Measurements from ENCODE around the gene GPR160.

GPR160 gene, protein sequence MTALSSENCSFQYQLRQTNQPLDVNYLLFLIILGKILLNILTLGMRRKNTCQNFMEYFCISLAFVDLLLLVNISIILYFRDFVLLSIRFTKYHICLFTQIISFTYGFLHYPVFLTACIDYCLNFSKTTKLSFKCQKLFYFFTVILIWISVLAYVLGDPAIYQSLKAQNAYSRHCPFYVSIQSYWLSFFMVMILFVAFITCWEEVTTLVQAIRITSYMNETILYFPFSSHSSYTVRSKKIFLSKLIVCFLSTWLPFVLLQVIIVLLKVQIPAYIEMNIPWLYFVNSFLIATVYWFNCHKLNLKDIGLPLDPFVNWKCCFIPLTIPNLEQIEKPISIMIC

GRCh38 chr3:170037463-170038433 lies at the start of gene GPR160:
Gene GPR160, plus strand, starts transcription at chr3:170037995. Its CDS starts 45,978 bp downstream, at chr3:170083973.
- peaks cover 13% of the 10 kb centered on the region for H3K4me1 ChIP-seq (ENCODE audit: insufficient read depth, low read length)
- peaks cover 30% of the 10 kb centered on the region for H3K27me3 ChIP-seq (ENCODE audit: insufficient read depth, low read length)
- H3K27ac ChIP-seq (ENCODE audit: low read length), result no peak within 1 kb of the TSS
- H3K4me3 ChIP-seq (ENCODE audit: low read length), result peak within 1 kb of the TSS; percentile 85
- H3K9ac ChIP-seq (ENCODE audit: low read depth, low read length), result peak within 1 kb of the TSS; percentile 58; the same call in 1 of the 2 replicates
- no peaks in the 10 kb centered on the region for H3K36me3 ChIP-seq (ENCODE audit: insufficient read depth, low read depth, low read length)
- no peaks in the 10 kb centered on the region for H3K9me3 ChIP-seq (ENCODE audit: insufficient read depth, low read depth, low read length)

- no peaks in the 10 kb centered on the region for H3K9me3 ChIP-seq (ENCODE audit: insufficient read depth, low read depth, low read length)
- no peak overlapping the region for H3K9ac ChIP-seq (ENCODE audit: low read depth, low read length)
- H3K36me3 ChIP-seq (ENCODE audit: insufficient read depth, low read depth, low read length), result peaks cover 96% of the 10 kb centered on the region
- no peak overlapping the region for H3K27ac ChIP-seq (ENCODE audit: low read length)
- H3K27me3 ChIP-seq (ENCODE audit: insufficient read depth, low read length), result no peaks in the 10 kb centered on the region
- H3K4me3 ChIP-seq (ENCODE audit: low read length), result no peak overlapping the region
- no peaks in the 10 kb centered on the region for H3K4me1 ChIP-seq (ENCODE audit: insufficient read depth, low read length)
These were observed 47.4 kb upstream of the GPR160 start for GRCh38 chr3:169990431-169990830.

GRCh38 chr3:169992156-169992555 lies 45.6 kb upstream of the GPR160 start:
- Histone ChIP-seq H3K9ac (ENCODE audit: low read depth, low read length) (no peak overlapping the region), H3K4me1 (ENCODE audit: insufficient read depth, low read length) (no peaks in the 10 kb centered on the region), H3K4me3 (ENCODE audit: low read length) (no peak overlapping the region), H3K36me3 (ENCODE audit: insufficient read depth, low read depth, low read length) (peaks cover 87% of the 10 kb centered on the region), H3K27ac (ENCODE audit: low read length) (no peak overlapping the region), H3K27me3 (ENCODE audit: insufficient read depth, low read length) (no peaks in the 10 kb centered on the region), H3K9me3 (ENCODE audit: insufficient read depth, low read depth, low read length) (no peaks in the 10 kb centered on the region)

DNA sequence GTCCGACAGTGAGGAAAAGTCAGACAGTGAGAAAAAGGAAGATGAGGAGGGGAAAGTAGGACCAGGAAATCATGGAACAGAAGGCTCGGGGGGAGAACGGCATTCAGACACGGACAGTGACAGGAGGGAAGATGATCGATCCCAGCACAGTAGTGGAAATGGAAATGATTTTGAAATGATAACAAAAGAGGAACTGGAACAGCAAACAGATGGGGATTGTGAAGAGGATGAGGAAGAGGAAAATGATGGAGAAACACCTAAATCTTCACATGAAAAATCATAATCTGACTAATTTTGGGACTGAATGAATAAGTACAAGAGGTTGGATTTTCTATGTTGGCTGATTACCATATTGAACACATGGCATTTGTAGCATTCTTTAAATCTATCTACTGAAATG lies 45.0 kb upstream of the GPR160 start:
- Histone ChIP-seq H3K9ac (ENCODE audit: low read depth, low read length) (no peak overlapping the region), H3K4me3 (ENCODE audit: low read length) (no peak overlapping the region), H3K9me3 (ENCODE audit: insufficient read depth, low read depth, low read length) (no peaks in the 10 kb centered on the region), H3K4me1 (ENCODE audit: insufficient read depth, low read length) (no peaks in the 10 kb centered on the region), H3K27me3 (ENCODE audit: insufficient read depth, low read length) (no peaks in the 10 kb centered on the region), H3K36me3 (ENCODE audit: insufficient read depth, low read depth, low read length) (peaks cover 80% of the 10 kb centered on the region), H3K27ac (ENCODE audit: low read length) (no peak overlapping the region)

- peaks cover 71% of the 10 kb centered on the region for H3K36me3 ChIP-seq (ENCODE audit: insufficient read depth, low read depth, low read length)
- no peak overlapping the region for H3K9ac ChIP-seq (ENCODE audit: low read depth, low read length)
These were observed 44.0 kb upstream of the GPR160 start for GRCh38 chr3:169993761-169994160.

DNA sequence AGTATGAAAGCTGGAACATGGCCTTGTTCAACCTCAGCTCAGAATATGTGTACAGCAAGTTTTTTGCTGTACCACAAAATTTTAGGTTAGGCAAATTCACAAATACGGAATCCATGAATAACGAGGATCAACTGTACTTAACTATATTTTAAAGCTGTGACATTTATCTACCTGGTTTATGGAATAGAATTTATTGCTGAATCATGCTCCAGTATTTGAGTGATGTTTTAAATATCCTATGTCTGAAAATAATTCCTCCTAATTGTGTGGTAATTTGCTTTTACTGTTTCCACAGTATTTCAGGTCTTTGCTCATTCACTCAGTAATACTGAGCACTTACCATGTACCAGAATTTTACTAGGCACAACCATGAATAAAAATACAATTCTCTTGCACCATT lies 41.7 kb upstream of the GPR160 start:
- H3K9ac ChIP-seq (ENCODE audit: low read depth, low read length), result no peak overlapping the region
- H3K9me3 ChIP-seq (ENCODE audit: insufficient read depth, low read depth, low read length), result no peaks in the 10 kb centered on the region
- peaks cover 54% of the 10 kb centered on the region for H3K36me3 ChIP-seq (ENCODE audit: insufficient read depth, low read depth, low read length)
- no peaks in the 10 kb centered on the region for H3K4me1 ChIP-seq (ENCODE audit: insufficient read depth, low read length)
- no peak overlapping the region for H3K4me3 ChIP-seq (ENCODE audit: low read length)
- H3K27ac ChIP-seq (ENCODE audit: low read length), result no peak overlapping the region
- H3K27me3 ChIP-seq (ENCODE audit: insufficient read depth, low read length), result no peaks in the 10 kb centered on the region

More at GRCh38 chr3:169993761-169994160, 44.0 kb upstream of the GPR160 start:
- Histone ChIP-seq H3K9me3 (ENCODE audit: insufficient read depth, low read depth, low read length) (no peaks in the 10 kb centered on the region), H3K27ac (ENCODE audit: low read length) (no peak overlapping the region), H3K27me3 (ENCODE audit: insufficient read depth, low read length) (no peaks in the 10 kb centered on the region), H3K4me3 (ENCODE audit: low read length) (no peak overlapping the region), H3K4me1 (ENCODE audit: insufficient read depth, low read length) (no peaks in the 10 kb centered on the region)

- no peak overlapping the region for H3K27ac ChIP-seq (ENCODE audit: low read length)
These were observed 39.1 kb upstream of the GPR160 start for GRCh38 chr3:169998668-169999131.

DNA sequence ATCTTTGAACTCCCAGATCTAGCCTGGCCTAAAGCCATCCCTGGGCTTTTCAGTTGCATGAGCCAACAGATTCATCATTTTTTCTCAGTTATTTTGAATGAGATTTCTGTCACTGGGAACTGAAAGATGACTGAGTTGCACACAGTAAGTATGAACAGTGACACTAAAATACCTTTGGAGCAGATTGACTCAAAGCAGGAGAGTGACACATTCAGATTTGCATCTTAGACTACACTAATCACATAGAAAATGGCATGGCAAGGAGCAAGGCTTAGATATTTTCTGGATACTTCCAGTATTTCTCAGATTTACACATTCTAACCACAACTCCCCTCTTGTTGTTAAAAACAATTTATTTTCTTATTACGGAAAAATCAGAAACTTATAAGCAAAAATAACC lies 38.4 kb upstream of the GPR160 start:
- H3K27ac ChIP-seq (ENCODE audit: low read length), result no peak overlapping the region

More at GRCh38 chr3:169998668-169999131, 39.1 kb upstream of the GPR160 start:
- H3K27me3 ChIP-seq (ENCODE audit: insufficient read depth, low read length), result no peaks in the 10 kb centered on the region
- H3K9ac ChIP-seq (ENCODE audit: low read depth, low read length), result no peak overlapping the region
- H3K36me3 ChIP-seq (ENCODE audit: insufficient read depth, low read depth, low read length), result peaks cover 28% of the 10 kb centered on the region
- H3K4me3 ChIP-seq (ENCODE audit: low read length), result no peak overlapping the region
- H3K4me1 ChIP-seq (ENCODE audit: insufficient read depth, low read length), result no peaks in the 10 kb centered on the region
- no peaks in the 10 kb centered on the region for H3K9me3 ChIP-seq (ENCODE audit: insufficient read depth, low read depth, low read length)

DNA sequence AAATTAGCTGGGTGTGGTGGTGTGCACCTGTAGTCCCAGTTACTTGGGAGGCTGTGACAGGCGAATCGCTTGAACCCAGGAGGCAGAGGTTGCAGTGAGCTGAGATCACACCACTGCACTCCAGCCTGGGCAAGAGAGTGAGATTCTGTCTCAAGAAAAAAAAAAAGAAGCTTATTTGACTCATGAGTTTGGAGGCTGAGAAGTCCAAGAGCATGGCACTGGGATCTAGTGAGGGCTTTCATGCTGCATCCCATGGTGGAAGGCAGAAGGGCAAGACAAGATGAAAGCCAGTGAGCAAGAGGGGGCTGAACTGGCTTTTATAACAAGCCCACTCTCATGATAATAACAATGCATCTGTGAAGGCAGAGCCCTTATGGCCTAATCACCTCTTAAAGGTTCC lies 37.7 kb upstream of the GPR160 start:
- H3K4me1 ChIP-seq (ENCODE audit: insufficient read depth, low read length), result no peaks in the 10 kb centered on the region
- no peaks in the 10 kb centered on the region for H3K27me3 ChIP-seq (ENCODE audit: insufficient read depth, low read length)
- no peak overlapping the region for H3K27ac ChIP-seq (ENCODE audit: low read length)
- H3K9ac ChIP-seq (ENCODE audit: low read depth, low read length), result no peak overlapping the region
- peaks cover 15% of the 10 kb centered on the region for H3K36me3 ChIP-seq (ENCODE audit: insufficient read depth, low read depth, low read length)
- H3K9me3 ChIP-seq (ENCODE audit: insufficient read depth, low read depth, low read length), result no peaks in the 10 kb centered on the region
- no peak overlapping the region for H3K4me3 ChIP-seq (ENCODE audit: low read length)

More for the DNA sequence above, 38.4 kb upstream of the GPR160 start:
- Histone ChIP-seq H3K4me3 (ENCODE audit: low read length) (no peak overlapping the region), H3K4me1 (ENCODE audit: insufficient read depth, low read length) (no peaks in the 10 kb centered on the region), H3K27me3 (ENCODE audit: insufficient read depth, low read length) (no peaks in the 10 kb centered on the region), H3K36me3 (ENCODE audit: insufficient read depth, low read depth, low read length) (peaks cover 21% of the 10 kb centered on the region), H3K9ac (ENCODE audit: low read depth, low read length) (no peak overlapping the region), H3K9me3 (ENCODE audit: insufficient read depth, low read depth, low read length) (no peaks in the 10 kb centered on the region)

DNA sequence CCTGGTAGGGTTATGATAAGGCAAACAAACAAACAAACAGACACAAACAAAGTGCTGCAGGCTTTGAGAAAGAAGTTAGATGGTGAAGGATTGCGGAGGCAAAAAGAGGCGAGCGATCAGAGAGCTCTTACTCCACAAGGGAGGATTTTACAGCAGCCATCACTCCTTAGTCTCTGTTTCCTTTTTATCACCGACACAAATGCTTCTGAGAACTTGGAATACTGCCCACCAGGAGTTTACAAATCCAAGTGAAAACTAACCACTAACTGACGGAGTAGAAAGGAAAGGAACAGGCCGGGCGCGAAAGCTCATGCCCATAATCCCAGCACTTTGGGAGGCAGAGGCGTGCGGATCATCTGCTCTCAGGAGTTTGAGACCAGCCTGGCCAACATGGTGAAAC lies 35.6 kb upstream of the GPR160 start:
- no peaks in the 10 kb centered on the region for H3K9me3 ChIP-seq (ENCODE audit: insufficient read depth, low read depth, low read length)
- H3K27me3 ChIP-seq (ENCODE audit: insufficient read depth, low read length), result no peaks in the 10 kb centered on the region
- H3K9ac ChIP-seq (ENCODE audit: low read depth, low read length), result no peak overlapping the region
- H3K27ac ChIP-seq (ENCODE audit: low read length), result no peak overlapping the region
- H3K4me3 ChIP-seq (ENCODE audit: low read length), result no peak overlapping the region
- 0 out of 2 replicates have a peak, but pooled peaks cover 4% of the 10 kb centered on the region for H3K36me3 ChIP-seq (ENCODE audit: insufficient read depth, low read depth, low read length)
- no peaks in the 10 kb centered on the region for H3K4me1 ChIP-seq (ENCODE audit: insufficient read depth, low read length)

- Histone ChIP-seq H3K4me1 (ENCODE audit: insufficient read depth, low read length) (no peaks in the 10 kb centered on the region), H3K27ac (ENCODE audit: low read length) (no peak overlapping the region), H3K9me3 (ENCODE audit: insufficient read depth, low read depth, low read length) (no peaks in the 10 kb centered on the region), H3K36me3 (ENCODE audit: insufficient read depth, low read depth, low read length) (0 out of 2 replicates have a peak, but pooled peaks cover 4% of the 10 kb centered on the region), H3K9ac (ENCODE audit: low read depth, low read length) (no peak overlapping the region), H3K27me3 (ENCODE audit: insufficient read depth, low read length) (no peaks in the 10 kb centered on the region), H3K4me3 (ENCODE audit: low read length) (no peak overlapping the region)
These were observed 34.9 kb upstream of the GPR160 start for GRCh38 chr3:170002879-170003278.

Data from iPS-20b (cell line).